Choroid plexus epithelial cell (primary cell): ENCODE results near the gene MYO19.

Source experiments
- DNase-seq: peaks from one replicate; pipeline ENCODE4 v3.0.0-alpha.2; 2010; ENCODE audit warnings: low read depth
- H3K4me3 ChIP-seq: 2 replicates; pipeline ENCODE4 v1.5.1; 2011; ENCODE audit warnings: low read depth, mild to moderate bottlenecking, control low read depth, low read length, moderate library complexity
- TF ChIP-seq, protein P1 (sequence below): conservative IDR thresholded peaks from 2 replicates; pipeline ENCODE4 v1.5.1; 2011; ENCODE audit warnings: low read depth, mild to moderate bottlenecking, control low read depth, inconsistent platforms, low read length, moderate library complexity

MYO19 gene

DNA sequence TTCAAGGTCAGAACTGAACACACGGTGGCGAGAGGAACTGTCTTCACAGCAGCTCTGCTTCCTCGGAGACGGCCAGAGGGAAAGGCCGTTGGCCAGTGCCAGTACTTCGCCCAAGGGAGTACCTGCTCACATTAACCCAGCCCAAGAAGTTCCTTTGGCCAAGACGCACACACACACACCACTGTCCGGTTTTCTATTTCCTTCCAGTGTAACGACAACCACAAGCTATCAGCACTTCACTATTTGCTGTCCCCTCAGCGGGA lies 9.3 kb upstream of the MYO19 start:
- TF ChIP-seq, protein P1, sequence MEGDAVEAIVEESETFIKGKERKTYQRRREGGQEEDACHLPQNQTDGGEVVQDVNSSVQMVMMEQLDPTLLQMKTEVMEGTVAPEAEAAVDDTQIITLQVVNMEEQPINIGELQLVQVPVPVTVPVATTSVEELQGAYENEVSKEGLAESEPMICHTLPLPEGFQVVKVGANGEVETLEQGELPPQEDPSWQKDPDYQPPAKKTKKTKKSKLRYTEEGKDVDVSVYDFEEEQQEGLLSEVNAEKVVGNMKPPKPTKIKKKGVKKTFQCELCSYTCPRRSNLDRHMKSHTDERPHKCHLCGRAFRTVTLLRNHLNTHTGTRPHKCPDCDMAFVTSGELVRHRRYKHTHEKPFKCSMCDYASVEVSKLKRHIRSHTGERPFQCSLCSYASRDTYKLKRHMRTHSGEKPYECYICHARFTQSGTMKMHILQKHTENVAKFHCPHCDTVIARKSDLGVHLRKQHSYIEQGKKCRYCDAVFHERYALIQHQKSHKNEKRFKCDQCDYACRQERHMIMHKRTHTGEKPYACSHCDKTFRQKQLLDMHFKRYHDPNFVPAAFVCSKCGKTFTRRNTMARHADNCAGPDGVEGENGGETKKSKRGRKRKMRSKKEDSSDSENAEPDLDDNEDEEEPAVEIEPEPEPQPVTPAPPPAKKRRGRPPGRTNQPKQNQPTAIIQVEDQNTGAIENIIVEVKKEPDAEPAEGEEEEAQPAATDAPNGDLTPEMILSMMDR: peak; percentile 35
- peak overlapping the region; percentile 98 for H3K4me3 ChIP-seq
- DNase-seq: no peak

DNA sequence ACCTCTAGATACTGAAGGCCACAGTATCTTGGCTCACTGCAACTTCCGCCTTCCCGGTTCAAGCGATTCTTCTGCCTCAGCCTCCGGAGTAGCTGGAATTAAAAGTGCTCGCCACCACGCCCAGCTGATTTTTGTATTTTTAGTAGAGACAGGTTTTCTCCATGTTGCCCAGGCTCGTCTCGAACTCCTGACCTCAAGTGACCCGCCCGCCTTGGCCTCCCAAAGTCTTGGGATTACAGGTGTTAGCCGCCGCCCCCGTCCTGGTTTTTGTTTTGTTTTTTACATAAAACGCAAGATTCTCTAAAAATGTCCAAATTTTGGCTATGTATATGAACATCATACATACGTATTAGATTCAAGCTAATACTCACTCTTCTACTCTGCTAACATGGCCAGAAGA lies 8.1 kb upstream of the MYO19 start:
- TF ChIP-seq, protein P1: no peak
- DNase-seq: no peak
- H3K4me3 ChIP-seq: no peak overlapping the region

- H3K4me3 ChIP-seq: no peak overlapping the region
- DNase-seq: no peak
- TF ChIP-seq, protein P1: no peak
Observed at GRCh38 chr17:36540696-36541095, 6.0 kb upstream of the MYO19 start.

GRCh38 chr17:36535669-36536081 lies 1.0 kb upstream of the MYO19 start:
- TF ChIP-seq, protein P1: no peak
- peak overlapping the region; percentile 93 for H3K4me3 ChIP-seq
- DNase-seq: no peak

DNA sequence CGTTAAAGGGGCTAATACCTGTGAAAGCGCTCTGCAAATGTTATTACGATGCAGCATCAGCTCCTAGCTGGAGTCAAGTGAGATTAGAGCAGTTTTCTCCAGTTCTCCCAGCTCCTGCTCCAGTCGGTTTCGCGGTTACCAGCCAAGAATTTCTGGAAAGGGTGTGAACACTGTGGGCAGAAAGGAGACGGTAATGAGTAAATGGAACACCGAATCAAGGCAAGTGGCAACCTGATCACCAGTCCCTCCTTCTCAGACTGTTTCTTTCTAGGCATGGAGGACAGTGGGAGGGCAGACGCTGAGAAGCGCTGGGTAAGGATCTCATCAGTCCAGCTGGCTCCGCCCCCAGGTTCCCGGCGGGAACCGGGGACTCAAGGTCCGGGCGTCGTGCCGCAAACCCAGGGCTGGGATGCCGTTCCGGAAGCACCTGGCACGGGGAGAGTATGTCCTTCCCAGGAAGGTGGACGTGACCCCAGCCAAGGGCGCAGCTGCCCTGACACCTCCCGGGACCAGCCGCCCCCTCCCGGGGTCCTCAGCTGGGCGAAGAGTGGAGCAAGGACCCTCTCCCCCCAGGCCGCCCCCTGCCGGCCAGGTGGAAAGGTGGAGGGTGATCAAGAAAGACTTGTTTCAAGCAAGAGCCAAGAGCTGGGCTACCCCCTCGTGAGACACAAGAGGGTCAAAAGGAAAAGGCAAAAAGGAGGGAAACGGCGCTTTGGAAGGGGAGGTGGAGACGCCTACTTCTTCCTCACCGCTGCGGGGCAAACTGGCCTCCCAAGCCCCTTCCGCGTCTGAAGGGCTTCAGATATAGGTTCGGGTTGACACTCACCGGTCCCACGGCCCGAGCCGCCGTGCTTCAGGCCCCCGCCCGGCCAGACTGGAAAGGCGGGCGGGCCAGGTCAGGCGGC lies 481 bp downstream of the MYO19 start:
- DNase-seq: peak; percentile 59
- H3K4me3 ChIP-seq: peak overlapping the region; percentile 93
- TF ChIP-seq, protein P1: peak; percentile 66

DNA sequence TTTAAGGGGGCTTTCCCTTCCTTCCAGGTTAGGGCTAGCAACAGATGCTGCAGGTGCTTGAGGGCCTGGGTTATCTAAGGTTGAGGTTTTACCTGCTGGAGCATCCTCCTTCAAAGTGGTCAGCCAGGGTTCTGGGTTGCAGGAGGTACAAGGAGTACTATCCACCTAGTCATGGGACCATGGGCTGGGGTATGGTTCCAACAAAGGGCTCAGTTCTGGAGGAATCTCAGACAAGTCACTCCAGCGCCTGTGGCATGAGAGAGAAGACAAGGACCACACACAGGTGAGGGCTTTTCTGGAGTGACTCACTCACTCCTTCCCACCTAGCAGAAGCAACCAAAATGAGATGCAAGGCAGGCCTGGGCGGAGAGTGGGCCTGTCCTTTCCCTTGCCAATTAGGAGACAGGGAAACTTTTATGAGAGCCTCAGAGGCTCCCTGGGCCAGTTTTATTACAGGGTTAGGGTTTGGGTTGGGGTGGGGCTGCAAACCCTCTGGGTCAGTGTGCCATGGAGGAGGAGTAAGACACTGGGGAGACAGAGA lies 2.2 kb downstream of the MYO19 start:
- no peak overlapping the region for H3K4me3 ChIP-seq
- TF ChIP-seq, protein P1: no peak
- no peak for DNase-seq

GRCh38 chr17:36529121-36529520 lies 5.5 kb downstream of the MYO19 start:
- peak; percentile 23 for DNase-seq
- H3K4me3 ChIP-seq: no peak overlapping the region
- TF ChIP-seq, protein P1: no peak
